Endothelial cell of umbilical vein (primary cell): ENCODE results near the gene ATP6V0C. TPM values are rescaled to one million over a fixed set of nuclear protein-coding genes. Genes with fewer than 3 reads are reported as not detected.

Experiments used
- BruUV-seq: library from RNA; stranded (reverse); fragments of 400-500 nt; replicated peaks from 2 replicates; lab custom pipeline; 2021; lab: Mats Ljungman, UMichigan
- CTCF ChIA-PET: fragments of 300-600, 350-600 bp; sonication (Branson Sonifier 250); formaldehyde crosslinking; loops from one replicate; lab custom pipeline; 2021; ENCODE audit warnings: antibody characterized with exemption, inconsistent platforms; lab: Charles Lee
- POLR2A ChIA-PET: fragments of 300-600, 350-600 bp; sonication (Branson Sonifier 250); formaldehyde crosslinking; loops from one replicate; lab custom pipeline; 2021; ENCODE audit warnings: antibody characterized with exemption, inconsistent platforms; lab: Charles Lee
- DNase-seq: peaks from one replicate; pipeline ENCODE4 v3.0.0-alpha.2; 2011; ENCODE audit warnings: low read depth, low spot score
- FAIRE-seq: peaks from 2 replicates; lab custom pipeline; 2011; peaks lifted over from hg19 to GRCh38; lab: Jason Lieb, UNC
- H2AFZ ChIP-seq: 2 replicates; pipeline ENCODE4 v1.6.0; 2012; ENCODE audit warnings: low read depth, low read length, control low read depth, inconsistent platforms
- H3K27ac ChIP-seq: 2 replicates; pipeline ENCODE4 v1.5.1; 2011; ENCODE audit warnings: low read depth, mild to moderate bottlenecking, control low read depth, low read length, moderate library complexity; ENCODE audit not compliant: insufficient read depth
- H3K27me3 ChIP-seq, 2 experiments: 2 replicates each; pipeline versions ENCODE4 v1.6.0 to v1.6.1; 2011; ENCODE audit warnings: low read length in 2 of 2, mixed read lengths in 1 of 2; ENCODE audit not compliant: control insufficient read depth in 2 of 2, insufficient read depth in 2 of 2
- H3K36me3 ChIP-seq, 2 experiments: 2 replicates in 1 of 2; 3 replicates in 1 of 2; pipeline ENCODE4 v1.5.1; 2011; ENCODE audit warnings: low read length in 2 of 2, mild to moderate bottlenecking in 1 of 2, moderate library complexity in 1 of 2; ENCODE audit not compliant: control insufficient read depth in 2 of 2, insufficient read depth in 2 of 2; ENCODE audit errors: extremely low read depth in 1 of 2
- H3K4me1 ChIP-seq: 3 replicates; pipeline ENCODE4 v1.5.1; 2011; ENCODE audit warnings: mild to moderate bottlenecking, low read length; ENCODE audit not compliant: control insufficient read depth, insufficient read depth; ENCODE audit errors: extremely low read depth
- H3K4me2 ChIP-seq: 2 replicates; pipeline ENCODE4 v1.6.1; 2011; ENCODE audit warnings: low read length, control low read depth, mixed read lengths; ENCODE audit not compliant: insufficient read depth
- H3K4me3 ChIP-seq, 3 experiments: fragments of 200-600 bp in 1 of 3; sonication (generic), shearing (Covaris generic) in 1 of 3; replicated peaks in 1 of 3; 2 replicates each; pipeline ENCODE4 v1.5.1; 2011 to 2016; ENCODE audit warnings: control low read depth in 3 of 3, low read length in 3 of 3, mild to moderate bottlenecking in 2 of 3, inconsistent platforms in 1 of 3, low read depth in 1 of 3, moderate library complexity in 1 of 3; ENCODE audit not compliant: insufficient read depth in 1 of 3
- H3K79me2 ChIP-seq: 2 replicates; pipeline ENCODE4 v1.6.0; 2012; ENCODE audit warnings: low read length, inconsistent platforms; ENCODE audit not compliant: control insufficient read depth, insufficient read depth
- H3K9ac ChIP-seq: replicated peaks from 2 replicates; pipeline ENCODE3; 2011; ENCODE audit warnings: low read length, control low read depth; ENCODE audit not compliant: insufficient read depth; ENCODE audit errors: extremely low read depth
- H3K9me1 ChIP-seq: replicated peaks from 3 replicates; pipeline ENCODE4 v1.6.0; 2011; ENCODE audit warnings: mild to moderate bottlenecking, low read length; ENCODE audit not compliant: control insufficient read depth, insufficient read depth; ENCODE audit errors: extremely low read depth
- H3K9me3 ChIP-seq: replicated peaks from 2 replicates; pipeline ENCODE4 v1.5.1; 2012; ENCODE audit warnings: low read length, inconsistent platforms; ENCODE audit not compliant: control insufficient read depth, insufficient read depth
- H4K20me1 ChIP-seq: replicated peaks from 2 replicates; pipeline ENCODE3; 2011; ENCODE audit warnings: mild to moderate bottlenecking, low read length; ENCODE audit not compliant: control insufficient read depth, insufficient read depth; ENCODE audit errors: extremely low read depth
- EZH2 ChIP-seq: IDR thresholded peaks from 2 replicates; pipeline ENCODE4 v1.6.1; 2012; ENCODE audit warnings: borderline replicate concordance, low read depth, mild to moderate bottlenecking, moderate library complexity, low read length, inconsistent platforms; ENCODE audit not compliant: severe bottlenecking
- FOS ChIP-seq: IDR thresholded peaks from 2 replicates; pipeline ENCODE4 v1.6.1; 2011; ENCODE audit warnings: mild to moderate bottlenecking, low read length, moderate library complexity, borderline replicate concordance; ENCODE audit not compliant: insufficient read depth
- GATA2 ChIP-seq: IDR thresholded peaks from 2 replicates; pipeline ENCODE4 v1.7.0; 2011; ENCODE audit warnings: low read depth, mild to moderate bottlenecking, moderate library complexity, mixed read lengths, low read length; ENCODE audit not compliant: insufficient read length, insufficient read depth
- JUN ChIP-seq: IDR thresholded peaks from 2 replicates; pipeline ENCODE4 v1.6.1; 2011; ENCODE audit warnings: borderline replicate concordance, low read depth; ENCODE audit not compliant: insufficient read length, insufficient read depth
- MYC ChIP-seq: IDR thresholded peaks from one replicate; pipeline ENCODE4 v1.6.1; 2011; ENCODE audit warnings: mild to moderate bottlenecking, low read depth, low read length
- POLR2A ChIP-seq: IDR thresholded peaks from 2 replicates; pipeline ENCODE4 v1.6.1; 2012; ENCODE audit warnings: low read depth, mild to moderate bottlenecking, control low read depth, low read length
- POLR2AphosphoS5 ChIP-seq: IDR thresholded peaks from 2 replicates; pipeline ENCODE4 v1.6.1; 2012; ENCODE audit warnings: low read depth, mild to moderate bottlenecking, control low read depth, low read length, moderate library complexity; ENCODE audit not compliant: insufficient read depth
- dilution Hi-C: fragments of 300-500 bp; cut with MboI; formaldehyde crosslinking; loops from one replicate; pipeline ENCODE4 v1.15.0; 2019; ENCODE audit warnings: low sequenced_read_pairs; ENCODE audit not compliant: extremely low pct_ligation_motif_present
- intact Hi-C: fragments of 100-400 bp; cut with micrococcal nuclease; formaldehyde crosslinking; loops from one replicate; pipeline ENCODE4 v1.10.0; 2022
- polyA plus RNA-seq, 4 experiments: library from polyadenylated mRNA; depleted of rRNA in 3 of 4; stranded (reverse) in 3 of 4; unstranded in 1 of 4; fragments of >200 nt; gene quantifications; 2 replicates each; pipeline versions ENCODE4 v1.2.1 to v1.2.3, GENCODE V29; 2011 to 2012; ENCODE audit warnings: missing spikeins in 1 of 4
- total RNA-seq: library from RNA; stranded (reverse); gene quantifications from 2 replicates; pipeline ENCODE4 v1.2.3, GENCODE V29; 2021
- TF ChIP-seq, protein P1 (sequence below), 2 donors: IDR thresholded peaks; 1 replicate in 1 of 2; 2 replicates in 1 of 2; pipeline ENCODE4 v1.5.1; 2011; ENCODE audit warnings: low read length in 2 of 2, mild to moderate bottlenecking in 2 of 2, moderate library complexity in 2 of 2, control low read depth in 1 of 2, inconsistent platforms in 1 of 2, low read depth in 1 of 2; ENCODE audit not compliant: insufficient read depth in 1 of 2; ENCODE audit errors: extremely low read depth in 1 of 2
- TF ChIP-seq, protein P2 (sequence below): IDR thresholded peaks from 2 replicates; pipeline ENCODE4 v1.6.1; 2011; ENCODE audit not compliant: insufficient read depth, insufficient read length

The ATP6V0C gene
- total and polyA plus RNA-seq, 2 donors (not counting 3 experiments of a cell fraction or from before 2014, with no cell fraction given), result 146 to 194 TPM

DNA sequence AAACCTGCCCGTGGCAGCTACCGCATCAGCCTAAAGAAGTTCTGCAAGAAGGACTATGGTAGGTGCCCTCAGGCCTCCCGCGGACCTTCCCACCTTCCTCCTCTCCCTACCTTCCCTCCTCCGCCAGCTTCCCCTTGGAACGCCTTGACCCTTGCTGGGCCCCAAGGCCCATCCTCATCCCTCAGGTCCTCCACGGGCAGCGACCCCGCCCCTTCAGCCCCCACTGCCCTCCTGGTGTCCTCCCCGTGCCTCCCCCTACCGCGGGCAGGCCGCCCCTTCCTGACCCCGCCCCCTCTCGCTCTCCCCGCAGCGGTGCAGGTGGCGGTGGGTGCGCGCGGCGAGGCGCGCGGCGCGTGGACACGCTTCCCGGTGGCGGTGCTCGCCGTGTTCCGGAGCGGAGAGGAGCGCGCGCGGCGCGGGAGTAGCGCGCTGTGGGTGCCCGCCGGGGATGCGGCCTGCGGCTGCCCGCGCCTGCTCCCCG, 40.3 kb upstream of the ATP6V0C start:
- H3K27ac ChIP-seq, result no peak overlapping the region
- H3K9me1 ChIP-seq, result no peaks in the 10 kb centered on the region
- H4K20me1 ChIP-seq, result no peaks in the 10 kb centered on the region

More for the DNA sequence above, 40.3 kb upstream of the ATP6V0C start:
- TF ChIP-seq GATA2, result no peak
- TF ChIP-seq MYC, result no peak
- no peak for TF ChIP-seq FOS
- TF ChIP-seq JUN, result no peak
- no peak for TF ChIP-seq EZH2
- TF ChIP-seq POLR2A, result no peak
- TF ChIP-seq, protein P1, sequence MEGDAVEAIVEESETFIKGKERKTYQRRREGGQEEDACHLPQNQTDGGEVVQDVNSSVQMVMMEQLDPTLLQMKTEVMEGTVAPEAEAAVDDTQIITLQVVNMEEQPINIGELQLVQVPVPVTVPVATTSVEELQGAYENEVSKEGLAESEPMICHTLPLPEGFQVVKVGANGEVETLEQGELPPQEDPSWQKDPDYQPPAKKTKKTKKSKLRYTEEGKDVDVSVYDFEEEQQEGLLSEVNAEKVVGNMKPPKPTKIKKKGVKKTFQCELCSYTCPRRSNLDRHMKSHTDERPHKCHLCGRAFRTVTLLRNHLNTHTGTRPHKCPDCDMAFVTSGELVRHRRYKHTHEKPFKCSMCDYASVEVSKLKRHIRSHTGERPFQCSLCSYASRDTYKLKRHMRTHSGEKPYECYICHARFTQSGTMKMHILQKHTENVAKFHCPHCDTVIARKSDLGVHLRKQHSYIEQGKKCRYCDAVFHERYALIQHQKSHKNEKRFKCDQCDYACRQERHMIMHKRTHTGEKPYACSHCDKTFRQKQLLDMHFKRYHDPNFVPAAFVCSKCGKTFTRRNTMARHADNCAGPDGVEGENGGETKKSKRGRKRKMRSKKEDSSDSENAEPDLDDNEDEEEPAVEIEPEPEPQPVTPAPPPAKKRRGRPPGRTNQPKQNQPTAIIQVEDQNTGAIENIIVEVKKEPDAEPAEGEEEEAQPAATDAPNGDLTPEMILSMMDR (IDR thresholded peaks at IDR 0.05; ENCODE audit: extremely low read depth in 1 of 2, insufficient read depth in 1 of 2, low read depth in 1 of 2, low read length in 2 of 2), result no peak
- no peak for TF ChIP-seq POLR2AphosphoS5
- TF ChIP-seq, protein P2, sequence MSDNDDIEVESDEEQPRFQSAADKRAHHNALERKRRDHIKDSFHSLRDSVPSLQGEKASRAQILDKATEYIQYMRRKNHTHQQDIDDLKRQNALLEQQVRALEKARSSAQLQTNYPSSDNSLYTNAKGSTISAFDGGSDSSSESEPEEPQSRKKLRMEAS, result no peak
- peaks cover 11% of the 10 kb centered on the region for H3K4me1 ChIP-seq
- no peaks in the 10 kb centered on the region for H3K36me3 ChIP-seq
- peak overlapping the region in 1 of 3 experiments; percentile 15 for H3K4me3 ChIP-seq
- H3K4me2 ChIP-seq, result no peak overlapping the region
- dilution Hi-C loops (no loop called here), intact Hi-C loops (no loop called here)
- DNase-seq, result no peak
- ChIA-PET CTCF (interaction anchor here (2.8 kb wide), 1 partner anchor 28 kb away, joined by 10 read pairs; no protein-coding TSS in a partner anchor), POLR2A (interaction anchor here (0.6 kb wide), 1 partner anchor 16 kb away, joined by 3 read pairs; no protein-coding TSS in a partner anchor)
- FAIRE-seq, result no peak
- no peak overlapping the region for H2AFZ ChIP-seq
- no peaks in the 10 kb centered on the region for H3K9me3 ChIP-seq
- peaks cover 18 to 22% of the 10 kb centered on the region in 2 experiments for H3K27me3 ChIP-seq
- no TSS peak for BruUV-seq
- peaks cover 9% of the 10 kb centered on the region for H3K79me2 ChIP-seq
- H3K9ac ChIP-seq, result no peak overlapping the region
